ENCODE measurements around the gene CEP152.
"Not testable (repeated sequence)": the region's sequence is repeated elsewhere in the genome, so short reads cannot be mapped to it uniquely, and the experiment has no call there.

CEP152 gene

DNA sequence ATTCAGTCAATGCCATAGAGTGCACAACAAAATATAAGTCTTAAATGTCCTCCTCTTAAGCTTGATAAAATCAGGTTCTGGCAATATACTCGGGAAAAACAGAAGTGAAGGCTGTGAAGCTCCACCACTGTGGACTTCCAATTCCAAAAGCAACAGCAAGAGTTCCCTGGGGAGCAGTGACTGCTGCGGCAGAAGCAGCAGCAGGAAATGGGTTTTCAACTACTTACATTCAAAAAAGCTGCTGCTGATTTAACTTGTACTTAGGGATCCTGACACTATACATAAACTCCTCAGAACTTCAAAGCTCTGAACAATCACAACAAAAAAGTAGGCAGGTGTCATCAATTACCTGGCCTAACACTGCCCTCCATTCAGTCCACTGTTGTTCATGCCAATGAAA, 4.7 kb downstream of the CEP152 start:
- DNase-seq: no peak

- DNase-seq: no peak
Observed at GRCh38 chr15:48805591-48805990, 5.3 kb downstream of the CEP152 start.

DNA sequence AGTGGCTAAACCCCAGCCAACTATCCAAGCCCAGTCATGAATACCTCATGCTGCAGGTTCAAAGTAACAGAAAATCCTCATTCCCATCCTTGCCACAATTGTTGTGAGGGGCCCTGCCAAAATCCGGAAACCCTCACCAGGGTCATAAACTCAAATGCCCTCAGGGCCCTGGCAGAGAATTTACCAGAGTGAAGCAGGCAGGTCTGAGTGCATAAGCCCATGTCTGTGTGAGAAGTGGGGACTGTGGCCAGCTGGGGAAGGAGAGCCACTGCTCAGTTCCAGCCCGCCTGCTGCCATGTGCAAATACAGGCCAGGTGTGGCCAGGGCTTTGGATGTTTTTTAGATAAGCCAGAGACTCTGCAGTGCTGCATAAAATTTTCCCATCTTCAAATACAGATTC, 7.0 kb downstream of the CEP152 start:
- DNase-seq: no peak

GRCh38 chr15:48802867-48803266, 8.0 kb downstream of the CEP152 start:
- DNase-seq: no peak

GRCh38 chr15:48802257-48802656, 8.6 kb downstream of the CEP152 start:
- no peak for DNase-seq

DNA sequence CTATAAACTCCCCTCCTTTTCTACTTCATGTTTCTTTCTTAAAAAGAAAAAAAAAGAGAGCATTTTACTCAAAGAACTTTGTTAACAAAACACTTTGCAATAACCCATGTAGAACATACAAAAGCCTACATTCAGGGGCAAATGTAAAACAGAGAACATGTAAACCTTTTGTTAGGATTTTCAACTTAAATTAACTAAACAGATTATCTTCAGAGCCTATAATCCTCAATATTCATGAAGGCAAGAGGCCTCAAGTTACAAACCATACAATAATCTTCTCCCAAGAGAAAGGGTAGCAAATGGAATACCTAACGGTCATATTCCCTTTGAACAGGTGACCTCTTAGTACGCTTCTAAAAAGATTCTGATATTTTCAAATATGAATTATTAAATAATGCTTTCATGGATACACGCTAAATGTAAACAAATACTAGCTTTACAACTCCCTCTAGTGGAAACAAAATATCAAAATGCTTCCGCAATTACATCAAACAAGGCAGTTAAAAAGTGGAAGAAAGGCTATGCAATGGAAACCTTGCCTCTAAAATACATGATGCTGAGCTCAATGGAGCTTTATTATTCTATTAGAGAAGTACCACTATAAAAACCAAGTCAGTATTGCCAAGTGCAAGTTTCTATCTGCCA, 9.9 kb downstream of the CEP152 start:
- DNase-seq: peak; percentile 81

GRCh38 chr15:48800245-48800644, 10.6 kb downstream of the CEP152 start:
- no peak for DNase-seq

- no peak for DNase-seq
Observed at GRCh38 chr15:48798319-48798718, 12.6 kb downstream of the CEP152 start.

DNA sequence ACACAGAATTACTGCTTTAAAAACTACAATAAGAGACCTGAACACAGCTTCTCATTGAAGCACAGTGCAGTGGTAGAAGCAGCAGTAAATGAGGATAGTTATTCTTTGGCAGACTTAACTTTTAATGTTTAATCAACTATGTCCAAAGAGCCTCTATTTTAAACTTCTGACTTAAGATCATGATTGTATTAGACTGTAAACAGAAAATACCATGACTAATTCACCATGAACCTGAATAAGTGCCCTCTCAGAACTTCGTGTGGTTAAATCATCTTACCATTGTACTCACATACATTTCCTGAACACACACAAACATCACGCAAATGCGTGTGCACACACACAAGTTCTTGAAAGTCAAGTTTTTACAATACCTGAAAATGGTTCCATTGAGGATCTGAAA, 13.9 kb downstream of the CEP152 start:
- DNase-seq: no peak

DNA sequence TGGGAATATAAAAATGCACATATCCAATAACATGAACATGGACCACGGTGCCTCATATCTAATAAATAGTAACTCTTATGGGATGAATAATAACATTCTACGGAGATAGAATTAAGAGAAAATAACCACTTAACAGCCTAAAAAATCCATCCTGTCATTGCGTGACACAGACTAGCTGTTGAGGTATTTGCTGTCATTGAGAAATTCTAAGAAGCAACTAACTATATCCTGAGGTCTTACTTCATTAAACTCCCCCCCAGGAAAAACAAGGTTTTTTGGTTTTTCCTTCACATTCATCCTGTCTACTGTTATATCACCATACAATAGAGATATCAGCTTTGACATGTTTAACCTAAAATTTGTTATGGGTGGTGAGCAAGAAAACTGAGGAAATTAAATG, 14.3 kb downstream of the CEP152 start:
- DNase-seq: no peak

DNA sequence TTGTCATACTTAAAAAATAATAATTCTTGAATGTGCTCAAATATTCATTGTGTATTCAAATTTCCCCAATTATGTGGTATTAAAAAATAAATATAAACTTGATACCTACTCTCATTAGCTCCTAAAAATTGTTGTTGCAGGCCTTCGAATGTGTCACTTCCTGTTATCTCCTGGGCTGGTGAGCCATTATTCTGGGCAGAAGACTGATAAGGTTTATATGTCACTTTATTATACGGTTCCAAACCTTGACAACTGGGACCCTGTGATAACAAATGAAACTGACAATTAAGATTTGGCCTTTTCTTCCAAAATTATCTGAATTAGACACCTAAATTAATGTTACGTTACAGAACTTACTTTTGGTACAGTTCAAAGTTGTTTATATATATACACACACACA, 15.0 kb downstream of the CEP152 start:
- peak; percentile 91 for DNase-seq

GRCh38 chr15:48794697-48795134, 16.2 kb downstream of the CEP152 start:
- DNase-seq: peak; percentile 49

DNA sequence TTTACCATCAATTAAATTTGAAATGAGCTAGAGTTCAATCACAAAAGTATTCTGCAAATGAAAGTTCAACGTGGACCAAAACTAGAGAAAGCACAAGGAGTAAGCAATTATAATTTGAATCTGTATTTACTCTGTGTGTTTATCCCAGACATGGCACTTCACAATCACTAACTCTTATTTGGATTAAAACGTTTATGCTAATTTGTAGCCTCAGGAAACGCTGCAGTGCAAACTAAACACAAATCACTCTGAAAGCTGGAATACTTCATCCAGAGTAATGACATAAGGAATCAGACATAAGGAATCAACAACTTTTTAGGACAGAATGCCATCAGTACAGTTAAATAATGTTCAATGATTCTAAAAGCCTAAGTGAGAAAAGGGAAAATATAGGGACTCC, 18.5 kb downstream of the CEP152 start:
- no peak for DNase-seq

DNA sequence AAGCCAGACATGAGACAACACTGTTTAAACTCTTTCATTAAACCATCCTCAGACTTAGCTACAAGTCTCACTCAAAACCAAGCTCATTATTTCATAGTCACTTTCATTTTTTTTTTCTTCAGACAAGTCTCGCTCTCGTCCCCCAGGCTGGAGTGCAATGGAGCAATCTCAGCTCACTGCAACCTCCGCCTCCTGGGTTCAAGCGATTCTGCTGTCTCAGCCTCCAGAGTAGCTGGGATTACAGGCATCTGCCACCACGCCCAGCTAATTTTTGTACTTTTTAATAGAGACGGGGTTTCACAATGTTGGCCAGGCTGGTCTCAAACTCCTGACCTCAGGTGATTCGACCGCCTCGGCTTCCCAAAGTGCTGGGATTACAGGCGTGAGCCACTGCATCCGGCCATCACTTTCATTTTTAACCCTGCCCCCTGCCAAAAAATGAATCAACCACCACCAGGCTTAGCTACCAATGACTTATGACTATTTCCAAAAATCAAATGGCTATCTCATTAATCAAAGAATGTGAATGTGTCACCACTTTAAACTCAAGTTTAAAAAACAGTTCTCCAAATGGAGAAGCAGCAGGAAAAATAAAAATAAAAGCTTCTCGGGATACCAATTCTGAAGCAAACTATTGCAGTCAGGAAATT, 20.3 kb downstream of the CEP152 start:
- DNase-seq: not testable (repeated sequence)

DNA sequence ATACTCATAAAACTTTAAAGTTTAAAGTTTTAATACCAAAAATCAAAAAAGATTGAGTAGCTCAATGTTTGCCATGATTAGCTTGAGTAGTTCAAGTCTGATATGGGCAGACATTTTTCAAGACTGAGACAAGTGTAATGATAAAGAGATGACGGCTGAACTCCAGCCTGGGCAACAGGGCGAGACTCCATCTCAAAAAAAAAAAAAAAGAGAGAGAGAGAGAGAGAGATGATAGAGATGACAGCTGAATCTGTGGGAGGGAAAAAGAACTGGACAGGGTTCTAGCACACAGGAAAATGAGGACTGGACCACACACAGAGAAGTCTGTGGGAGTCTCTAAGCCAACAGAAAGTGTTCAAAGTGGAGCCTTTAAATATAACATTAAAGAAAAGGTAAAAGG, 25.2 kb downstream of the CEP152 start:
- DNase-seq: no peak

DNA sequence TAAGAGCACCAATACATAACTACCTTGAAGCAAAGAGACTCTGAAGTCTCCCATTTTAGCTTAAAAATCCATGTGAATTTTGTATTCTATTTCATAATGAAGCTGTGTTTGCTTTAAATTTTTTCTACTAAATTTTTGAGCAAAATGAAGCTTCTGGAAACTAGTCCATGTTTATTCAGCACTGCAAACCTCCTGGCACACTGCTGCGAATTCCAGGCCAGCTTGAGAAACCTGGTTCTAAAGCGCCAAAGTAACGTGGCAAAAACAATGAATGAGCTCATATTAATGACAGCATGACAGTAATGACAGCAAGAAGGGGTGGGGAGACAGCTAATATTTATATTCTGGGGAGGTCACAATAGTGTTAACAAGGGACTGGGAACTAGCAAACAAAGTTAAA, 25.7 kb downstream of the CEP152 start:
- DNase-seq: no peak

DNA sequence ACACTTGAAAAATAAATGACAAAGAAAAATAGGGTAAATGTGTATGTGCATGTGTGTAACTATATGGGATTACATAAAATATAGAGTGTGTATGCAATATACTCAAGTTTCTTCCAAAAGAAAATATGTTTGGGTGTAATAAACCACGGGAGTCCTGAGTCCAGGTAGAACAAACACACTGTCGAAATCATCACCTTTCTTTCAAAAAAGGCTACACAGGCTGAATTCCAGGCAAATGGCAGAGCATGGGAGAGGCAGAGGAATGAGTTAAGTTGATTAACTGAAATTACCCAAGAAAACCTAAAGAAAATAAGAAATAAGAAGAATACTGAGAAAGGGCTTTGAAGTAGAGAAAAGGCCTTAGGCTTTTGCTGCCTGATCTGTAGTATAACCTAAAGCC, 26.1 kb downstream of the CEP152 start:
- DNase-seq: no peak

DNA sequence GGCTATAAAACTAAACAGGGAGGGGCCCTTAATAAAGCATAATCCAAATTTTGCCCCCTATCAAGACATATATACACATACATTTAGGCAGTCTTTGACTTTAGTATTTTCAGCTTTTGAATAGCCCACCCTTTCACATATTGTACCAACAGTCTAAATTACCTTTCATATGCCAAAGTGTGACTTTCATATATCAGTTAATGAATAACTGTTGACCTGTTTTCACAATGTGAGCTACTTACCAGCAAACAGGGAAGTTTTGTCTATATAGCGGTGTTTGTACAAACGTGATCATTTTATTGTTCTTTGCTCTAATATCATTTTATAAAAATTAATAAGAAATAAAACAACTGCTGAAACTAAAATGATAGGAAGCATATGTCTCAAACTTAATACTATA, 28.0 kb downstream of the CEP152 start:
- DNase-seq: no peak

- no peak for DNase-seq
Observed at GRCh38 chr15:48781481-48782081, 29.3 kb downstream of the CEP152 start.

DNA sequence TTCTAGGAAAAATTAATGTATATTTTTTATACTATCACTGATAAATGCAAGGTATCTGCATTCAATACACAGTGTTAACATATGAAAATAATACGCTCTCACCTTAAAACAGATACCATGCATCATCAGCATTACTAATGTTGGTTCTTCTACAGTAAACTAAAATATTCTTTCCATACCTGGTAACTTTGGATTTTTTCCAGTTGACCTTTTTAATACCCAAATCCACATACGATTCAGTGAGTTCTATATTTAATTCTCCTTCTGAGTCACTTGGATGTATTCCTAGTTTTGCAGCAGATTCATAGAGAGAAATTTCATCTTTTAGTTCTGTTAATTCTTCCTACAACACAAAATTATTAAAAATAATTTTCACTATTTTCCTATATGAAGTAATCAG, 29.9 kb downstream of the CEP152 start:
- no peak for DNase-seq

DNA sequence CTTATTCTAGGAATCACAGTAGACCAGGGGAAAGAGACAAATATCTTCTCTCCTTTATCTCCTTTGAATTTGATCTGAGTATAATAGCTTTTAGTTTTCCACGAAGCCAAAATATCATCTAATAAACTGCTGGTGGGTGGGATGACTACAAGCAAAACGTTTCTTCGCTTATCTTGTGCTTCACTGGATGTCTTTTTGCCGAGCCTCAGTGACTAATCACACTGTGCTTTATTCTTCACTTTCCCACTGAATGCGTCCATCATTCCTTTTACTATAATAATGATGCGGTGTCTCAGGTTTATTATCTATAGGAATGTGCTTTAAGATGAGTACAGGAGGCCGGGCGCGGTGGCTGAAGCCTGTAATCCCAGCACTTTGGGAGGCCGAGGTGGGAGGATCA, 32.5 kb downstream of the CEP152 start:
- no peak for DNase-seq

DNA sequence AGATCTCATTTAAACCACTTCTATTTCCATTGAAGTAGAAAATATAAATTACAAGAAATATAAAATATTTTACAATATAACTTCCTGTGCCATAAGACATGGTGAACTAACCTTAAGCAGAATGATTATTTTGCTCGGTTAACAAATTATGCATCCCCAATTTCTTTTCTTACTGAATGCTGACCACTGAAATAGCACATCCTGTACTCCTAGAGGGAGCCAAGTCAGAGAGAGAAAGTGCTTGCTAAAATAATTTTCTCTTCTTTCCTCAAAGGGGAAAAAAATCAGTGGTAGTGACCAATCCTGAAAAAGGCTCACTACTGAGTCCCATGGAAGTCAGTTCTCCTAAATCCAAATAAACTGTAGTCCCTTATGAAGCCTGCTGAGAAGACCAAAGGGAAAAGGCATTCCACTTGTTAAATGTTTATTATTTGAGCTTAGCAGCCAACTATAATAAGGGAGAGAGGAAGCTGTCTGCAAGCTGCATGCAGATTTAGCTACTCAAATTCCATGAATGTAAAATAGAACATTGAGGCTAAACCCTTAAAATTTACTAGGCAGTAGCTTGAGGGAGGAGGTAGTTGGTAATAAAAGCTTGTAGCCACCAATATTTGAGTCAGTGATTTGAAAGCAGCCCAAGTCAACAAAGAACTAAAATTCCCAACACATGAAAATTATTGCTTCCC, 33.1 kb downstream of the CEP152 start:
- DNase-seq: no peak

GRCh38 chr15:48775546-48775945, 35.3 kb downstream of the CEP152 start:
- DNase-seq: no peak

DNA sequence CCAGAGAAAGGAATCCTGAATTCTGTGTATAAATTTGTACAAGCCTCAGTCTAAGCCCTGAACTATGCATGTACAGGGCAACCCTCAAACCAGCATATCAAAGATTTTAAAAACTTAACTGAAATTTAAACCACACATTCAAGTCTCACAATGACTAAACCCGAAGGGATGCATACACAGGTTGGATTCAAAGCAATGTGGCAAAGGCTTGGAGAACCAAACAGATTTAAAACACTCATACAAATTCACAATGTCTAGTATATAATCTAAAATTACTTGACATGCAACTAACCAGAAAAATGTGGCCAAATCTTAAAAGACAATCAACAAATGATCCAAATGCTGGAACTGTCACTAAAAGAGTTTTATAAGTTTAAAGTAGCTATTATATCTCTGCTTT, 36.4 kb downstream of the CEP152 start:
- DNase-seq: no peak

Measured in hematopoietic multipotent progenitor cell treated with erythropoietin and hydrocortisone succinate and interleukin-3 and kit ligand, for 6 days (in vitro differentiated cells).